ENCODE data around the gene HTD2.
A peak's percentile ranks its signal among the peaks of the same experiment; 100 is the strongest.
"Not testable (repeated sequence)": the region's sequence is repeated elsewhere in the genome, so short reads cannot be mapped to it uniquely, and the experiment has no call there.

HTD2 gene

GRCh38 chr3:58333206-58334012 is 27.1 kb downstream of the HTD2 start:
- peak; percentile 40 for DNase-seq

GRCh38 chr3:58334013-58334321 is 27.6 kb downstream of the HTD2 start:
- no peak for DNase-seq

GRCh38 chr3:58334506-58334884 is 28.2 kb downstream of the HTD2 start:
- no peak for DNase-seq

GRCh38 chr3:58335652-58335947 is 29.3 kb downstream of the HTD2 start:
- no peak for DNase-seq

GRCh38 chr3:58336135-58336882 is 30.0 kb downstream of the HTD2 start:
- peak; percentile 34 for DNase-seq

- no peak for DNase-seq
These were observed 30.9 kb downstream of the HTD2 start for GRCh38 chr3:58337190-58337589.

- DNase-seq, result not testable (repeated sequence)
These were observed 32.8 kb downstream of the HTD2 start for GRCh38 chr3:58339146-58339545.

- no peak for DNase-seq
These were observed 34.4 kb downstream of the HTD2 start for GRCh38 chr3:58340594-58341244.

- no peak for DNase-seq
These were observed 35.1 kb downstream of the HTD2 start for GRCh38 chr3:58341376-58341775.

- DNase-seq, result no peak
These were observed 36.4 kb downstream of the HTD2 start for GRCh38 chr3:58342676-58343075.

GRCh38 chr3:58345457-58345856 is 39.1 kb downstream of the HTD2 start:
- DNase-seq, result no peak

- DNase-seq, result peak; percentile 48
These were observed 40.0 kb downstream of the HTD2 start for GRCh38 chr3:58346368-58346767.

GRCh38 chr3:58347984-58348383 is 41.7 kb downstream of the HTD2 start:
- no peak for DNase-seq

GRCh38 chr3:58349792-58350626 is 43.7 kb downstream of the HTD2 start:
- peak; percentile 84 for DNase-seq

GRCh38 chr3:58350627-58351013 is 44.3 kb downstream of the HTD2 start:
- peak; percentile 51 for DNase-seq

- no peak for DNase-seq
These were observed 45.6 kb downstream of the HTD2 start for GRCh38 chr3:58351920-58352319.

- DNase-seq, result no peak
These were observed 46.3 kb downstream of the HTD2 start for GRCh38 chr3:58352626-58353025.

- peak; percentile 70 for DNase-seq
These were observed 47.6 kb downstream of the HTD2 start for GRCh38 chr3:58353722-58354553.

- no peak for DNase-seq
These were observed 48.9 kb downstream of the HTD2 start for GRCh38 chr3:58355179-58355578.

- no peak for DNase-seq
These were observed 49.7 kb downstream of the HTD2 start for GRCh38 chr3:58356054-58356453.

- DNase-seq, result no peak
These were observed 51.1 kb downstream of the HTD2 start for GRCh38 chr3:58357402-58357801.

GRCh38 chr3:58358092-58358491 is 51.8 kb downstream of the HTD2 start:
- no peak for DNase-seq

Measured in activated CD4-positive, alpha-beta T cell treated with anti-CD3 and anti-CD28 coated beads, Interleukin-2, amount 50 U/mL, for 16 hours (primary cell).